Hepatocyte (in vitro differentiated cells): ENCODE measurements around the gene PAMR1. TPM values are rescaled to one million over a fixed set of nuclear protein-coding genes. Genes with fewer than 3 reads are reported as not detected.

Source experiments
- DNase-seq: peaks from one replicate; pipeline ENCODE4 v3.0.0-alpha.2; 2016; ENCODE audit warnings: low spot score
- H2AFZ ChIP-seq: fragments of 200-600 bp; sonication (generic); 2 replicates; pipeline ENCODE4 v1.6.0; 2016; ENCODE audit warnings: antibody characterized with exemption, mild to moderate bottlenecking
- H3K27ac ChIP-seq: fragments of 200-600 bp; sonication (generic); 2 replicates; pipeline ENCODE4 v1.5.1; 2016; ENCODE audit warnings: mild to moderate bottlenecking
- H3K27me3 ChIP-seq: fragments of 200-600 bp; sonication (generic); 2 replicates; pipeline ENCODE4 v1.6.1; 2016
- H3K36me3 ChIP-seq: fragments of 200-600 bp; sonication (generic); replicated peaks from 2 replicates; pipeline ENCODE4 v1.5.1; 2016; ENCODE audit warnings: low read depth; ENCODE audit not compliant: insufficient read depth
- H3K4me1 ChIP-seq: fragments of 200-600 bp; sonication (generic); 2 replicates; pipeline ENCODE4 v1.5.1; 2016; ENCODE audit warnings: mild to moderate bottlenecking, moderate library complexity; ENCODE audit not compliant: insufficient read depth
- H3K4me2 ChIP-seq: fragments of 200-600 bp; sonication (generic); 2 replicates; pipeline ENCODE4 v1.6.0; 2016
- H3K4me3 ChIP-seq: fragments of 200-600 bp; sonication (generic); 2 replicates; pipeline ENCODE4 v1.5.1; 2016; ENCODE audit warnings: mild to moderate bottlenecking
- H3K79me2 ChIP-seq: fragments of 200-600 bp; sonication (generic); 2 replicates; pipeline ENCODE4 v1.6.0; 2017; ENCODE audit warnings: mild to moderate bottlenecking
- H3K9me2 ChIP-seq: fragments of 200-600 bp; sonication (generic); replicated peaks from 2 replicates; pipeline ENCODE4 v1.6.0; 2017; ENCODE audit warnings: mild to moderate bottlenecking; ENCODE audit not compliant: insufficient read depth
- H3K9me3 ChIP-seq: fragments of 200-600 bp; sonication (generic); 2 replicates; pipeline ENCODE4 v1.5.1; 2016; ENCODE audit warnings: low read depth, mild to moderate bottlenecking
- H4K20me1 ChIP-seq: fragments of 200-600 bp; sonication (generic); 2 replicates; pipeline ENCODE4 v1.6.0; 2016; ENCODE audit warnings: mild to moderate bottlenecking; ENCODE audit not compliant: insufficient read depth, poor library complexity, severe bottlenecking
- EZH2 ChIP-seq: fragments of 200-600 bp; sonication (generic); IDR thresholded peaks from 2 replicates; pipeline ENCODE4 v1.6.1; 2016; ENCODE audit warnings: antibody characterized with exemption, mild to moderate bottlenecking, borderline replicate concordance
- EZH2phosphoT487 ChIP-seq: fragments of 200-600 bp; sonication (generic); IDR thresholded peaks from one replicate; pipeline ENCODE4 v1.6.1; 2018; ENCODE audit warnings: antibody characterized with exemption, mild to moderate bottlenecking, low read depth, moderate library complexity; ENCODE audit not compliant: unreplicated experiment, severe bottlenecking
- WGBS: methylation state at CpG from one replicate; pipeline ENCODE4 v1.1.6; 2016; ENCODE audit warnings: low lambda C conversion rate; ENCODE audit errors: missing lambda C conversion rate; 5-methylcytosine and 5-hydroxymethylcytosine counted together
- polyA plus RNA-seq: library from polyadenylated mRNA; unstranded; fragments of >200 nt; fragmentation: Nextera tagmentation; extraction: Ambion mirVana; gene quantifications from 2 replicates; pipeline ENCODE4 v1.2.1, GENCODE V29; 2016
- total RNA-seq: library from RNA; depleted of rRNA; stranded (reverse); fragments of >200 nt; gene quantifications from 2 replicates; pipeline ENCODE4 v1.2.3, GENCODE V29; 2014
- TF ChIP-seq, protein P1 (sequence below): fragments of 200-600 bp; sonication (generic); IDR thresholded peaks from 2 replicates; pipeline ENCODE4 v1.5.1; 2016; ENCODE audit warnings: antibody characterized with exemption, mild to moderate bottlenecking; ENCODE audit not compliant: poor library complexity

PAMR1 gene
- total and polyA plus RNA-seq, 2 experiments from 2014 or later: 26.3 to 31.1 TPM

DNA sequence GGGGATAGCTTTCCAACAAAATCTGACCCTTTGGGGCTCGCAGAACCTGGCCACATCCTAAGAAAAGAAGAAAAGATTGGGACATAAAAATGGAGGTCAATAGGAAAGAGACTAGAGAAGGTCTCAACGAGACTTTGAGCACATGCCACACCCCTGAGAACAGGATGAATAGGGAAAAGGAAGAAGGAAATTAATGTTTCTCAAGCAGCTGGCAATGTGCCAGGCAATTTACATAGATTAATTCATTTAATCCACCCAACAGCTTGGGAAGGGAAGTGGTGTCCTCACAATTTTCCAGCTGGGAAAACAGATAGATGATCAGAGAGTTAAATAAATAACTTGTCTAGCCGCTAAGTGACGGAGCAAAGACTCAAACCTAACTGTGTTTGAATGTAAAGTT lies 50.7 kb downstream of the PAMR1 start:
- H3K27ac ChIP-seq: no peak overlapping the region
- TF ChIP-seq EZH2 (no peak), EZH2phosphoT487 (no peak)
- TF ChIP-seq, protein P1, sequence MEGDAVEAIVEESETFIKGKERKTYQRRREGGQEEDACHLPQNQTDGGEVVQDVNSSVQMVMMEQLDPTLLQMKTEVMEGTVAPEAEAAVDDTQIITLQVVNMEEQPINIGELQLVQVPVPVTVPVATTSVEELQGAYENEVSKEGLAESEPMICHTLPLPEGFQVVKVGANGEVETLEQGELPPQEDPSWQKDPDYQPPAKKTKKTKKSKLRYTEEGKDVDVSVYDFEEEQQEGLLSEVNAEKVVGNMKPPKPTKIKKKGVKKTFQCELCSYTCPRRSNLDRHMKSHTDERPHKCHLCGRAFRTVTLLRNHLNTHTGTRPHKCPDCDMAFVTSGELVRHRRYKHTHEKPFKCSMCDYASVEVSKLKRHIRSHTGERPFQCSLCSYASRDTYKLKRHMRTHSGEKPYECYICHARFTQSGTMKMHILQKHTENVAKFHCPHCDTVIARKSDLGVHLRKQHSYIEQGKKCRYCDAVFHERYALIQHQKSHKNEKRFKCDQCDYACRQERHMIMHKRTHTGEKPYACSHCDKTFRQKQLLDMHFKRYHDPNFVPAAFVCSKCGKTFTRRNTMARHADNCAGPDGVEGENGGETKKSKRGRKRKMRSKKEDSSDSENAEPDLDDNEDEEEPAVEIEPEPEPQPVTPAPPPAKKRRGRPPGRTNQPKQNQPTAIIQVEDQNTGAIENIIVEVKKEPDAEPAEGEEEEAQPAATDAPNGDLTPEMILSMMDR: no peak

DNA sequence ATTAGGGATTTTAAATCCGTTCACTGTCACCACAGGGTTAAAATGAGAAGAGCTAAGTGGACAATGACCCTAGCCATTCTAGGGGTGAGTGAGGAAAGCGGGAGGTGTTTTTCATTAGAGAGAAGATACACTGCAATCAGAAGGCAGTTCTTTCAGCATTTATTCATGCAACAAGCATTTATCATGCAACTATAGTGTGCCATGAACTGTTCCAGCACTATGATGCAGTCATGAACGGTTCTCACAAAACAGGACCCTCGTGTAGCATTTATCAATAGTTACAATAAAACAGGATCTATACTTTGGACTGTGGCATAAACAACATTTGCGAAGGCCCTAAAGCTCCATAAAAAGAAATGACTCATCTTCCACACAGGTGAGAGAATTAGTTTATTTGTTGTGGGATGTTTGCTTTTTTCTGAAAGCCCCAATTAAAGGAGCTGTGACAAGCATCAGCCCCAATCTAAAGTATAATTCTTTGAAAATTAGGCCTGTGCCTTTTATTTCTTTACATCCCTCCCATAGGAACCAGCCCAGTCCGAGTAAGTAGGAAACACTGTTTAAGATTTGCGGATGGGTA lies 51.5 kb downstream of the PAMR1 start:
- Histone ChIP-seq H3K4me3 (no peak overlapping the region), H2AFZ (no peak overlapping the region)

More for the DNA sequence above, 50.7 kb downstream of the PAMR1 start:
- no peak for DNase-seq
- H2AFZ ChIP-seq: no peak overlapping the region
- H3K36me3 ChIP-seq: no peaks in the 10 kb centered on the region
- H3K9me2 ChIP-seq: no peaks in the 10 kb centered on the region
- WGBS: 96% methylated on average over 4 of the region's 4 CpGs
- H4K20me1 ChIP-seq: no peaks in the 10 kb centered on the region
- H3K9me3 ChIP-seq: no peaks in the 10 kb centered on the region
- H3K4me2 ChIP-seq: no peak overlapping the region
- no peak overlapping the region for H3K4me3 ChIP-seq
- H3K4me1 ChIP-seq: no peaks in the 10 kb centered on the region
- H3K27me3 ChIP-seq: no peaks in the 10 kb centered on the region
- no peaks in the 10 kb centered on the region for H3K79me2 ChIP-seq

DNA sequence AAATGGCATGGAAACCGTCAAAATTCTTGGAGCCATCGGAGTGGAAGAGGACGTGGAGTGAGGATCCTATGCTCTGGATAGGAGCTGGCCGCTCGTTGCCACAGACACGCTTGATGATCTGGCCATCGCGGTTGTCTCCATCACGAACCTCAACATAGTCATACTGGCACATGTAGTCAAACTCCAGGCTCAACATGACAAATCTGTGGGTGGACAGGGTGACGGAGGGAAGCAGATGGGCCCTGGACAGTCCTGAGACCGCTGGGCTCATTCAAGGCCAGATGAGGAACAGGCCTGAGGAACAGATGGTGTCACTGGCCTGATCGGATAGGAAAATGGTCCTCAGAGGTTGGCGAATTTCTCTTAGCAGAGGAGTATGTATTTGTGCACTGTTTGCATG lies 54.8 kb downstream of the PAMR1 start:
- TF ChIP-seq, protein P1: no peak
- no peak for TF ChIP-seq EZH2
- TF ChIP-seq EZH2phosphoT487: no peak

More for the DNA sequence above, 51.5 kb downstream of the PAMR1 start:
- no peaks in the 10 kb centered on the region for H3K79me2 ChIP-seq
- no peaks in the 10 kb centered on the region for H3K36me3 ChIP-seq
- H3K27me3 ChIP-seq: no peaks in the 10 kb centered on the region
- whole genome bisulfite sequencing: 64% methylated on average over 7 of the region's 7 CpGs
- no peaks in the 10 kb centered on the region for H4K20me1 ChIP-seq
- H3K4me1 ChIP-seq: no peaks in the 10 kb centered on the region
- no peaks in the 10 kb centered on the region for H3K9me2 ChIP-seq
- H3K27ac ChIP-seq: no peak overlapping the region
- no peak overlapping the region for H3K4me2 ChIP-seq
- TF ChIP-seq EZH2: no peak
- no peak for TF ChIP-seq EZH2phosphoT487
- TF ChIP-seq, protein P1: no peak
- H3K9me3 ChIP-seq: no peaks in the 10 kb centered on the region
- DNase-seq: no peak

More for the DNA sequence above, 54.8 kb downstream of the PAMR1 start:
- H3K4me3 ChIP-seq: no peak overlapping the region
- no peak overlapping the region for H2AFZ ChIP-seq
- H3K79me2 ChIP-seq: no peaks in the 10 kb centered on the region
- H3K27me3 ChIP-seq: no peaks in the 10 kb centered on the region
- H3K4me1 ChIP-seq: no peaks in the 10 kb centered on the region
- no peaks in the 10 kb centered on the region for H4K20me1 ChIP-seq
- no peaks in the 10 kb centered on the region for H3K9me2 ChIP-seq
- H3K9me3 ChIP-seq: no peaks in the 10 kb centered on the region
- WGBS: 95% methylated on average over 13 of the region's 13 CpGs
- no peak overlapping the region for H3K4me2 ChIP-seq
- no peaks in the 10 kb centered on the region for H3K36me3 ChIP-seq
- no peak overlapping the region for H3K27ac ChIP-seq
- no peak for DNase-seq
